Omental fat pad (tissue), 4 donors: ENCODE results near the gene FBXW2. TPM values are rescaled to one million over a fixed set of nuclear protein-coding genes. Genes with fewer than 3 reads are reported as not detected.
A peak's percentile ranks its signal among the peaks of the same experiment; 100 is the strongest.

Experiments
- ATAC-seq: fragments of 150-250 bp; one replicate; pipeline ENCODE4 v1.9.1; 2016; ENCODE audit warnings: mild to moderate bottlenecking, moderate library complexity; ENCODE audit not compliant: low FRiP score
- DNase-seq: peaks from one replicate; pipeline ENCODE4 v3.0.0-alpha.2; 2019; ENCODE audit warnings: low spot score
- CTCF ChIP-seq, 3 donors: fragments of 450-650 bp; IDR thresholded peaks; one replicate each; pipeline ENCODE4 v1.5.1; 2016 to 2017; ENCODE audit warnings: antibody characterized with exemption in 3 of 3, mild to moderate bottlenecking in 3 of 3, moderate library complexity in 2 of 3
- total RNA-seq, 4 donors: library from RNA; depleted of rRNA; stranded (reverse); fragments of >200 nt; gene quantifications; one replicate each; pipeline ENCODE4 v1.1.0, GENCODE V29; 2016

FBXW2 gene
- total RNA-seq, 4 donors from 2014 or later: 36.4 to 61.8 (median 42.1) TPM

GRCh38 chr9:120737416-120738165 is 55.6 kb downstream of the FBXW2 start:
- TF ChIP-seq CTCF (IDR thresholded peaks at IDR 0.05): no peak
- no peak for DNase-seq
- no peak for ATAC-seq

- no peak for DNase-seq
- no peak for ATAC-seq
- TF ChIP-seq CTCF (IDR thresholded peaks at IDR 0.05): no peak
Measured at GRCh38 chr9:120736881-120737280, 56.3 kb downstream of the FBXW2 start.

GRCh38 chr9:120735415-120736126 is 57.6 kb downstream of the FBXW2 start:
- DNase-seq (no peak), ATAC-seq (no peak)
- no peak for TF ChIP-seq CTCF (IDR thresholded peaks at IDR 0.05)

- ATAC-seq: no peak
- no peak for TF ChIP-seq CTCF (IDR thresholded peaks at IDR 0.05)
- no peak for DNase-seq
Measured at GRCh38 chr9:120734607-120735410, 58.4 kb downstream of the FBXW2 start.

GRCh38 chr9:120733190-120733589 is 60.0 kb downstream of the FBXW2 start:
- no peak for TF ChIP-seq CTCF (IDR thresholded peaks at IDR 0.05)
- ATAC-seq (peak; percentile 74), DNase-seq (no peak)

- ATAC-seq: peak; percentile 59
- no peak for TF ChIP-seq CTCF (IDR thresholded peaks at IDR 0.05)
- DNase-seq: no peak
Measured at GRCh38 chr9:120730654-120731514, 62.3 kb downstream of the FBXW2 start.
